Testis (tissue), 3 donors: ENCODE results near the gene KATNBL1. TPM values are rescaled to one million over a fixed set of nuclear protein-coding genes. Genes with fewer than 3 reads are reported as not detected.

Experiments used
- DNase-seq: peaks from one replicate; pipeline ENCODE4 v3.0.0-alpha.2; 2019
- H3K27ac ChIP-seq, 2 donors: fragments of 200-600 bp; sonication (generic); one replicate each; pipeline ENCODE4 v1.5.1; 2019
- H3K27me3 ChIP-seq: fragments of 200-600 bp; sonication (generic); one replicate; pipeline ENCODE4 v1.5.1; 2019
- H3K36me3 ChIP-seq: fragments of 200-600 bp; sonication (generic); one replicate; pipeline ENCODE4 v1.5.1; 2017; ENCODE audit warnings: low read depth; ENCODE audit errors: missing control alignments
- H3K4me1 ChIP-seq: fragments of 200-600 bp; sonication (generic); one replicate; pipeline ENCODE4 v1.5.1; 2019
- H3K4me3 ChIP-seq, 2 donors: fragments of 200-600 bp; sonication (generic); one replicate each; pipeline ENCODE4 v1.5.1; 2017 to 2019
- H3K9me3 ChIP-seq: fragments of 200-600 bp; sonication (generic); one replicate; pipeline ENCODE4 v1.5.1; 2017
- CTCF ChIP-seq, 3 experiments: fragments of 450-650 bp in 2 of 3; fragments of 200-600 bp in 1 of 3; sonication (generic) in 1 of 3; IDR thresholded peaks; one replicate each; pipeline ENCODE4 v1.5.1; 2016 to 2019; ENCODE audit warnings: antibody characterized with exemption in 3 of 3, mild to moderate bottlenecking in 2 of 3, moderate library complexity in 1 of 3
- POLR2A ChIP-seq: fragments of 450-650 bp; IDR thresholded peaks from one replicate; pipeline ENCODE4 v1.6.1; 2017; ENCODE audit warnings: antibody characterized with exemption, mild to moderate bottlenecking, moderate library complexity
- WGBS, 2 donors: methylation state at CpG; one replicate each; pipeline ENCODE4 v1.1.5; 2018; 5-methylcytosine and 5-hydroxymethylcytosine counted together
- intact Hi-C: fragments of 100-400 bp; cut with DNase I; formaldehyde crosslinking; loops from one replicate; pipeline ENCODE4 v1.15.1; 2023; ENCODE audit warnings: low total_unique reads
- polyA plus RNA-seq: library from polyadenylated mRNA; stranded (reverse); fragments of 350-450 nt; fragmentation: Illumina TruSeq; extraction: RNeasy Lipid Tissue Mini Kit (QIAGEN cat#74804); gene quantifications from one replicate; pipeline ENCODE4 v1.2.3, GENCODE V29; 2014; ENCODE audit warnings: low read depth, low replicate concordance; ENCODE audit not compliant: insufficient read depth
- total RNA-seq, 2 donors: library from RNA; depleted of rRNA; stranded (reverse); fragments of >200 nt; gene quantifications; one replicate each; pipeline ENCODE4 v1.2.3, GENCODE V29; 2016

KATNBL1 gene
- total and polyA plus RNA-seq, 3 donors from 2014 or later, result 31.3 to 107 (median 83.7) TPM

GRCh38 chr15:34248190-34248589, 38.3 kb upstream of the KATNBL1 start:
- Histone ChIP-seq H3K36me3 (no peaks in the 10 kb centered on the region), H3K4me1 (no peaks in the 10 kb centered on the region), H3K27me3 (no peaks in the 10 kb centered on the region), H3K27ac (no peak overlapping the region), H3K9me3 (no peaks in the 10 kb centered on the region), H3K4me3 (no peak overlapping the region)
- intact Hi-C loops, result no loop called here
- DNase-seq, result no peak
- TF ChIP-seq POLR2A (no peak), CTCF (IDR thresholded peaks at IDR 0.05) (no peak)
- WGBS, 2 donors, result 98 to 100% methylated on average over 1 of the region's 1 CpG

- H3K36me3 ChIP-seq, result no peaks in the 10 kb centered on the region
- H3K4me3 ChIP-seq, result no peak overlapping the region
- H3K9me3 ChIP-seq, result no peaks in the 10 kb centered on the region
- no peak overlapping the region for H3K27ac ChIP-seq
- 75 to 79% methylated on average over 9 of the region's 9 CpGs for WGBS, 2 donors
- intact Hi-C loops, result no loop called here
- no peak for DNase-seq
- no peaks in the 10 kb centered on the region for H3K4me1 ChIP-seq
- no peaks in the 10 kb centered on the region for H3K27me3 ChIP-seq
- no peak for TF ChIP-seq POLR2A
Measured at GRCh38 chr15:34246276-34246976, 36.5 kb upstream of the KATNBL1 start.

- Histone ChIP-seq H3K4me1 (no peaks in the 10 kb centered on the region), H3K4me3 (no peak overlapping the region), H3K36me3 (no peaks in the 10 kb centered on the region), H3K27me3 (no peaks in the 10 kb centered on the region), H3K9me3 (no peaks in the 10 kb centered on the region), H3K27ac (no peak overlapping the region)
- intact Hi-C loops, result no loop called here
- 79 to 83% methylated on average over 3 of the region's 3 CpGs for WGBS, 2 donors
- DNase-seq, result no peak
- TF ChIP-seq CTCF (IDR thresholded peaks at IDR 0.05) (no peak), POLR2A (no peak)
Measured at GRCh38 chr15:34243226-34243625, 33.3 kb upstream of the KATNBL1 start.

GRCh38 chr15:34242331-34242710, 32.4 kb upstream of the KATNBL1 start:
- WGBS, 2 donors, result 79 to 84% methylated on average over 4 of the region's 4 CpGs
- TF ChIP-seq POLR2A, result no peak
- TF ChIP-seq CTCF (IDR thresholded peaks at IDR 0.05), result no peak
- H3K9me3 ChIP-seq, result no peaks in the 10 kb centered on the region
- H3K27ac ChIP-seq, result no peak overlapping the region
- H3K27me3 ChIP-seq, result no peaks in the 10 kb centered on the region
- intact Hi-C loops, result no loop called here
- H3K4me1 ChIP-seq, result no peaks in the 10 kb centered on the region
- no peaks in the 10 kb centered on the region for H3K36me3 ChIP-seq
- H3K4me3 ChIP-seq, result no peak overlapping the region
- DNase-seq, result no peak

- DNase-seq, result no peak
- Histone ChIP-seq H3K4me3 (no peak overlapping the region), H3K27ac (no peak overlapping the region), H3K36me3 (no peaks in the 10 kb centered on the region), H3K9me3 (no peaks in the 10 kb centered on the region), H3K27me3 (no peaks in the 10 kb centered on the region), H3K4me1 (no peaks in the 10 kb centered on the region)
- peak; percentile 53 to 78 (median 53) for TF ChIP-seq CTCF (IDR thresholded peaks at IDR 0.05)
- TF ChIP-seq POLR2A, result no peak
- intact Hi-C loops, result no loop called here
- 58 to 68% methylated on average over 1 of the region's 1 CpG for whole genome bisulfite sequencing, 2 donors
Measured at GRCh38 chr15:34241376-34242330, 31.8 kb upstream of the KATNBL1 start.
